GM19240 (cell line): ENCODE results near the gene B4GALT5.
"Not testable (repeated sequence)": the region's sequence is repeated elsewhere in the genome, so short reads cannot be mapped to it uniquely, and the experiment has no call there.

Experiments
- DNase-seq: peaks from one replicate; pipeline ENCODE4 v3.0.0; 2011; ENCODE audit warnings: low spot score; ENCODE audit not compliant: insufficient read length

The B4GALT5 gene

DNA sequence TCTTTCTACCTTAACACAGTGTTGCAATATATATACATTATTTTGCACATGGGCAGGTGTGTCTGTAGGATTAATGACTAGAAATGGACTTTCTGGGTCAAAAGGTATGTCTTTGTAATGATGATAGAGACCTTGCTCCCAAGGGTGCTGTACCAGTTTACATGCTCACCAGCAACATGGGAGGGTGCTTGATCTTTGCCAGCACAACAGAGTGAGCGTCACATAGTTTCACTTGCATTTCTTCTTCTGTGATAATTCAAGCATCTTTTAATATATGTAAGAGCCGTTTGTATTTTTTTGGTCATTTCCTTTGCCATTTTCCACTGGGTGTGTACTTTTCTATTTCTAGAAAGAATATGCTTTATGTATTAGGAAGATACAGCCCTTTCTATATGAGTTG lies 23.6 kb upstream of the B4GALT5 start:
- DNase-seq: no peak

GRCh38 chr20:49729780-49730179 lies 16.1 kb upstream of the B4GALT5 start:
- no peak for DNase-seq

GRCh38 chr20:49727894-49728885 lies 14.5 kb upstream of the B4GALT5 start:
- no peak for DNase-seq

DNA sequence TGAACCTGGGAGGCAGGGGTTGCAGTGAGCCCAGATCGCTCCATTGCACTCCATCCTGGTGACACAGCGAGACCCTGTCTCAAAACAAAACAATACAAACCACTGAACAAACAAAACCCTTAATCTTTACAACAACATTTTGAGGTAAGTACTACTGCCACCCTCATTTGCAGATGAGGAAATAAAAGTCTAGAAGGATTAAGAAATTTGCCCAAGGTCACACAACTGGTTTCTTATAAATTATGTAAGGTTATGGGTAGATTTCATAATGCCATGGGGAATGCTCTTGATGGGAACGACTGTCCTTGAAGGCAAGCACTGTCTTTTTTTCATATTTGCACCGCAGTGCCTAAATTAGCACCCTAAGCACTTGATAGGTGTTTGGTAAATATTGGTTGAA lies 13.8 kb upstream of the B4GALT5 start:
- DNase-seq: no peak

GRCh38 chr20:49725694-49726093 lies 12.0 kb upstream of the B4GALT5 start:
- DNase-seq: no peak

GRCh38 chr20:49725224-49725606 lies 11.5 kb upstream of the B4GALT5 start:
- not testable (repeated sequence) for DNase-seq

DNA sequence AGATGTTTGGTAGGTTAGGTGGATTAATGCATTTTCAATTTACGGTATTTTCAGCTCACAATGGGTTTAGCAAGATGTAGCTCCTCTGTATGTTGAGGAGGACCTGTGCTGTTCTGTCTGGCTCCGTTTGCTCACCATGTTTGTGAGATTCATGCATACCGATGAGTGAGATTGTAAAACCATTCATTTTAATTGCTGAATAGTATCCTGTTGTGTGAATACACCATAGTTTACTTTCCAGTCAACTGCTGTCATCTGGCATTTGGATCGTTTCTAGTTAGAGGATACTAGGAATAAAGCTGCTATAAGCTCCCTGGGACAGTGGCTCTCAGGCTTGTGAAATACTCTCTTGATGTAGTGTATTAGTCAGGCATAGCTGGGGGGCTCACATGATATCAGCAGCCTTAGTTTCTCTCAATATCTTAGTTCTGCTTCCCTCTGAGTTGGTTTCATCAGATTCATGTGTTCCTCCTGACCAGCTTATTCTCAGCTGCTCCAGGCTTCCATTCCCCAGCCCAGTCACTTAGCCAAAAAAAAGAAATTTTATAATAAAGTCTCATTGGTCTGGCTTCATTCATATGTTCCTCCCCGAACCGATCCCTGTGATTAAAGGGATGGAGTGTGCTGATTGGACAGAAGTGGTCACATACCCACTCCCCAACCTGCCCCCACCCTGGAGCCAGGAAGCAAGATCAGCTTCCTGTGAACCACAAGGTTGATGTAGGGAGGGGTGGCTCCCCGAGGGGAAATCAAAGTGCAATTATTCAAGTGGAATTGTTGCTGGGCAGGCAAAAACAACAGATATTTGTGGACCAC lies 10.9 kb upstream of the B4GALT5 start:
- DNase-seq: no peak

GRCh38 chr20:49723758-49724157 lies 10.1 kb upstream of the B4GALT5 start:
- DNase-seq: not testable (repeated sequence)

GRCh38 chr20:49721326-49721725 lies 7.6 kb upstream of the B4GALT5 start:
- DNase-seq: not testable (repeated sequence)

DNA sequence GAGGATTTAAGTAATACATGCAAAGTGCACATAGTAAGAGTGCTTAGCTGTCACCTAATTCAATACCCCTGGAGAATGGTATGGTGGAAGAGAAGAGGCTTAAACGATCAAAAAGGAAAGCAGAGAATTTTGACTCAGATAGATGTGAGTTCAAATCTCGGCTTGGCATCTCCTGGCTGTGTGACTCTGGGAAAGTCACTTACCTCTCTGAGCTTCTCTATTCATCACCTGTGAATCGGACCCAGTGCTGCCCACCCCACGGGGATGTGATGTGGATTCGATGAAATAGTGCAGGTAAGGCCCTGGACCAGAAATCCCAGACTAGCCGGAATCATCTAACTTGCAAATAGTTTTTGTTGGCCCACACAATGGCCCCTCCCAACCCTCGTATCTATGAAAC lies 1.8 kb upstream of the B4GALT5 start:
- DNase-seq: no peak

DNA sequence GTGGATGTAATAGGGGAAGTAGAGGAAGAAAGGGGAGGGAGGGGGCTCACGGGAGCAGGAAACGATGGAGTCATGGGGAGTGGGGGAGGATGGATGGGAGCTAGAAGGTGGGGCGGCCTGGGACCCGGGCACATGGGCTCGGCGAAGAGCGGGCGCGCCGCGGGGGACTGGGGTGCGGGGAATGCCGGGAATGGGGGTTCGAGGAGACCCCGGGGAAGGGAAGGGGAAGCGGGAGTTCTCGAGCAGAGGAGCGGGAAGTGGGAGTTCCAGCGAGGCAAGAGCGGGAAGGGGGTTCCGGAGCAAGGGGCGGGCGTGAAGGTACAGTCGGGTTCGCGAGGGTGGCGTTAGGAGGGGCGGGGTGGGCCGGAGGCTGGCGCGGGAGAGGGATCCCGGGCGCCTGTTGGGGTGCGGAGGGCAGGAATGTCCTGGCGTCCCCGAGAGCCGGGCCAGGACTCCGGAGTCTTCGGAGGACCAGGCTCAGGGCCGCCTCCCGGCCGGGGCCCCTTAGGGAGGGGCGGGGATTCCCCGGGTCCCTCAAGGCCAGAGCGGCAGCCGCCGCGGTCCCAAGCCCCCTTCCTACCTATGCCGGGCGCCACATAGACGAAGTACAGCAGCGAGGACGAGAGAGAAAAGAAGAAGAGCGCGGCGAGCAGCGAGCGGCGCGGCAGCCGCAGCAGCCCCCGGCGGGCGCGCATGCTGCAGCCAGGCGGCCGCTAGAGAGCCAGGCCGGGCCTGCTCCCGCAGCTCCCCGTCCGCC lies 504 bp downstream of the B4GALT5 start:
- DNase-seq: peak; percentile 23

DNA sequence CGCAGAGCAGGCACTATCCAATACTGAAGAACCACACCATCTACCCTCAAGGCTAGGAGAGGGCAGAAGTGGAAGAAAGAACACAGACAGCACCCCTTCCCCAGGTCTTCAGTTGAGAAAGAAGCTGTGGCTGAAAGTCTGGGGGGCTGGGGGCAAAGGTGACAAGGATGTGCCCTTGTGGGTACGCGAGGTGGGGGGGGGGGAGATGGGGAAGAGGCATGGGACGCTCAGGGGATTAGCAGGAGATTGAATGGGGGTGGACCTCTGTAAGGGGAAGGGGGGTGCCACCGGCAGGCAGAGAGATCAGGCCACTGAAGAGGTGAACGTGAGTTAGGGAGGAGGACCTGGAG lies 1.1 kb downstream of the B4GALT5 start:
- DNase-seq: no peak

GRCh38 chr20:49712118-49712517 lies 1.6 kb downstream of the B4GALT5 start:
- no peak for DNase-seq

DNA sequence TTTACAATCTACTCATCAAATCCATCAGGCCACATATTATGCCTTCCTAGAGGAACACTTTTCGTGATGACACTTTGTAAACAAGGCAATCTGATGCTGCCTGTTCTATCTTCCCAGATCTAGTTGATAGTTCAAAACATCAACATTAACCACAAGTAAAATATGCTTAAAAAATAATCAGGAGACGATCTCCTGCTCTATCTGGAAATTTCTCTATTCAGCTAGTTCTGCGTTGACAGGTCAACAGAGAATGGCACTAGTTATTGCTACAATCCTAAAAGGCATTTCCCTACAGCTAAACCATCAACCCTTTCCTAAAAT lies 2.1 kb downstream of the B4GALT5 start:
- no peak for DNase-seq

GRCh38 chr20:49710971-49711666 lies 2.6 kb downstream of the B4GALT5 start:
- no peak for DNase-seq

GRCh38 chr20:49707118-49707517 lies 6.6 kb downstream of the B4GALT5 start:
- no peak for DNase-seq

GRCh38 chr20:49706630-49707091 lies 7.0 kb downstream of the B4GALT5 start:
- DNase-seq: no peak

DNA sequence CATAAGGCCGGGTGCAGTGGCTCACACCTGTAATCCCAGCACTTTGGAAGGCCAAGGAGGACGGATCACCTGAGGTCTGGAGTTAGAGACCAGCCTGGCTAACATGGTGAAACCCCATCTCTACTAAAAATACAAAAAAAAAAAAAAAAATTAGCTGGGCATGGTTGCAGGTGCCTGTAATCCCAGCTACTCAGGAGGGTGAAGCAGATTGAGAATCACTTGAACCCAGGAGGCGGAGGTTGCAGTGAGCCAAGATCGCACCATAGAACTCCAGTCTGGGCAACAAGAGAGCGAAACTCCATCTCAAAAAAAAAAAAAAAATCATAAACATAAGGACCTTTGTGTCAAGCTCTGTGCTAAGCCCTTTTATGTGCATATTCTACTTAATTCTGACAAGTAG lies 7.8 kb downstream of the B4GALT5 start:
- DNase-seq: not testable (repeated sequence)

GRCh38 chr20:49705358-49705757 lies 8.3 kb downstream of the B4GALT5 start:
- no peak for DNase-seq

- DNase-seq: no peak
Measured at GRCh38 chr20:49704932-49705336, 8.7 kb downstream of the B4GALT5 start.

GRCh38 chr20:49701916-49702315 lies 11.8 kb downstream of the B4GALT5 start:
- DNase-seq: no peak
